GM23338 (cell line): ENCODE data around the gene SLC35B1. TPM values are rescaled to one million over a fixed set of nuclear protein-coding genes. Genes with fewer than 3 reads are reported as not detected.

ENCODE experiments used
- ATAC-seq: fragments of 200-7000 bp; cut with Tn5 transposase; 3 replicates; pipeline ENCODE4 v1.9.1; 2020
- DNase-seq: peaks from one replicate; pipeline ENCODE4 v3.0.0-alpha.2; 2015; ENCODE audit warnings: low spot score
- H2AFZ ChIP-seq: fragments of 200-600 bp; sonication (generic); 2 replicates; pipeline ENCODE4 v1.8.0; 2016; ENCODE audit warnings: antibody characterized with exemption, mild to moderate bottlenecking, moderate library complexity
- H3F3A ChIP-seq: fragments of 200-600 bp; sonication (generic); replicated peaks from 2 replicates; pipeline ENCODE4 v1.8.0; 2017; ENCODE audit warnings: antibody characterized with exemption, mixed run types, low read depth
- H3K27ac ChIP-seq: fragments of 200-600 bp; sonication (generic); 2 replicates; pipeline ENCODE4 v1.6.1; 2016; ENCODE audit warnings: low read depth
- H3K27me3 ChIP-seq: fragments of 200-600 bp; sonication (generic); 2 replicates; pipeline ENCODE4 v1.8.0; 2016; ENCODE audit warnings: mild to moderate bottlenecking, mixed run types, moderate library complexity; ENCODE audit not compliant: insufficient read depth
- H3K36me3 ChIP-seq: fragments of 200-600 bp; sonication (generic); 2 replicates; pipeline ENCODE4 v1.8.0; 2016; ENCODE audit warnings: mild to moderate bottlenecking; ENCODE audit not compliant: insufficient read depth
- H3K4me1 ChIP-seq: fragments of 200-600 bp; sonication (generic); 2 replicates; pipeline ENCODE4 v1.8.0; 2016; ENCODE audit warnings: mild to moderate bottlenecking, moderate library complexity; ENCODE audit not compliant: insufficient read depth
- H3K4me2 ChIP-seq: fragments of 200-600 bp; sonication (generic); 2 replicates; pipeline ENCODE4 v1.7.1; 2017; ENCODE audit warnings: mixed run types
- H3K4me3 ChIP-seq: fragments of 200-600 bp; sonication (generic); 2 replicates; pipeline ENCODE4 v1.6.1; 2016; ENCODE audit warnings: mixed run types
- H3K79me2 ChIP-seq: fragments of 200-600 bp; sonication (generic); replicated peaks from 2 replicates; pipeline ENCODE4 v1.8.0; 2017; ENCODE audit warnings: mild to moderate bottlenecking; ENCODE audit not compliant: insufficient read depth
- H3K9me2 ChIP-seq: fragments of 200-600 bp; sonication (generic); 2 replicates; pipeline ENCODE4 v1.8.0; 2017; ENCODE audit not compliant: insufficient read depth
- H4K20me1 ChIP-seq: fragments of 200-600 bp; sonication (generic); replicated peaks from 2 replicates; pipeline ENCODE4 v1.8.0; 2017; ENCODE audit warnings: mild to moderate bottlenecking; ENCODE audit not compliant: insufficient read depth
- H3K27ac Mint-ChIP-seq: 2 replicates; pipeline ENCODE4 v1.8.0; 2020; ENCODE audit warnings: inconsistent platforms, mild to moderate bottlenecking, moderate library complexity, mixed read lengths
- H3K27me3 Mint-ChIP-seq: 3 replicates; pipeline ENCODE4 v1.8.0; 2022; ENCODE audit warnings: low read depth, mild to moderate bottlenecking, moderate library complexity, mixed read lengths, inconsistent platforms; ENCODE audit not compliant: insufficient read depth, poor library complexity
- H3K36me3 Mint-ChIP-seq: 3 replicates; pipeline ENCODE4 v1.8.0; 2021; ENCODE audit warnings: low read depth, mild to moderate bottlenecking, inconsistent platforms, moderate library complexity, mixed read lengths
- H3K4me1 Mint-ChIP-seq: 3 replicates; pipeline ENCODE4 v1.8.0; 2020; ENCODE audit warnings: mild to moderate bottlenecking, inconsistent platforms, mixed read lengths
- H3K4me3 Mint-ChIP-seq: 3 replicates; pipeline ENCODE4 v1.8.0; 2021; ENCODE audit warnings: moderate library complexity, mild to moderate bottlenecking, inconsistent platforms, mixed read lengths
- H3K9me3 Mint-ChIP-seq: 3 replicates; pipeline ENCODE4 v1.8.0; 2020; ENCODE audit warnings: moderate library complexity, mild to moderate bottlenecking, inconsistent platforms, mixed read lengths
- CREB1 ChIP-seq: fragments of 250-450 bp; sonication (Bioruptor Pico); IDR thresholded peaks from 2 replicates; pipeline ENCODE4 v1.5.0; 2020; ENCODE audit warnings: low read depth, mild to moderate bottlenecking, moderate library complexity
- EZH2 ChIP-seq: fragments of 200-600 bp; sonication (generic); IDR thresholded peaks from one replicate; pipeline ENCODE4 v1.8.0; 2017; ENCODE audit warnings: antibody characterized with exemption, mild to moderate bottlenecking, low read depth; ENCODE audit not compliant: unreplicated experiment
- EZH2phosphoT487 ChIP-seq: fragments of 200-600 bp; sonication (generic); IDR thresholded peaks from one replicate; pipeline ENCODE4 v1.8.1; 2018; ENCODE audit warnings: antibody characterized with exemption; ENCODE audit not compliant: unreplicated experiment
- JUNB ChIP-seq: IDR thresholded peaks from one replicate; pipeline ENCODE4 v1.6.1; 2016; ENCODE audit warnings: antibody characterized with exemption; ENCODE audit not compliant: unreplicated experiment
- NANOG ChIP-seq: IDR thresholded peaks from 2 replicates; pipeline ENCODE4 v1.6.1; 2016; ENCODE audit warnings: antibody characterized with exemption, borderline replicate concordance
- POLR2AphosphoS5 ChIP-seq: IDR thresholded peaks from 2 replicates; pipeline ENCODE4 v1.6.1; 2016; ENCODE audit warnings: antibody characterized with exemption, low read depth
- STAT1 ChIP-seq: IDR thresholded peaks from one replicate; pipeline ENCODE4 v1.6.1; 2016; ENCODE audit warnings: antibody characterized with exemption; ENCODE audit not compliant: unreplicated experiment
- ZNF114 ChIP-seq: fragments of 250-450 bp; sonication (Bioruptor Pico); IDR thresholded peaks from 2 replicates; pipeline ENCODE4 v1.5.0; 2020; ENCODE audit warnings: mild to moderate bottlenecking, moderate library complexity
- ZNF331 ChIP-seq: fragments of 250-450 bp; sonication (Bioruptor Pico); IDR thresholded peaks from 2 replicates; pipeline ENCODE4 v1.5.0; 2020; ENCODE audit warnings: low read depth, mild to moderate bottlenecking, moderate library complexity
- polyA plus RNA-seq: library from polyadenylated mRNA; unstranded; fragments of >200 nt; fragmentation: Nextera tagmentation; extraction: Ambion mirVana; gene quantifications from 2 replicates; pipeline ENCODE4 v1.2.1, GENCODE V29; 2016
- total RNA-seq: library from RNA; depleted of rRNA; stranded (reverse); fragments of >200 nt; shearing (Covaris generic); gene quantifications from 2 replicates; pipeline ENCODE4 v1.2.3, GENCODE V29; 2014
- TF ChIP-seq, protein P1 (sequence below), 2 experiments: fragments of 200-600 bp in 1 of 2; sonication (generic) in 1 of 2; conservative IDR thresholded peaks; 2 replicates each; pipeline versions ENCODE4 v1.5.1 to v1.6.1; 2016 to 2017; ENCODE audit warnings: antibody characterized with exemption in 2 of 2, low read depth in 2 of 2, mild to moderate bottlenecking in 2 of 2, moderate library complexity in 1 of 2
- TF ChIP-seq, protein P2 (sequence below): IDR thresholded peaks from 2 replicates; pipeline ENCODE4 v1.6.1; 2016; ENCODE audit warnings: antibody characterized with exemption
- TF ChIP-seq, protein P3 (sequence below): IDR thresholded peaks from one replicate; pipeline ENCODE4 v1.6.1; 2018; ENCODE audit warnings: antibody characterized with exemption; ENCODE audit not compliant: unreplicated experiment

SLC35B1 gene
- total and polyA plus RNA-seq, 2 experiments from 2014 or later = 56.7 to 58.9 TPM

DNA sequence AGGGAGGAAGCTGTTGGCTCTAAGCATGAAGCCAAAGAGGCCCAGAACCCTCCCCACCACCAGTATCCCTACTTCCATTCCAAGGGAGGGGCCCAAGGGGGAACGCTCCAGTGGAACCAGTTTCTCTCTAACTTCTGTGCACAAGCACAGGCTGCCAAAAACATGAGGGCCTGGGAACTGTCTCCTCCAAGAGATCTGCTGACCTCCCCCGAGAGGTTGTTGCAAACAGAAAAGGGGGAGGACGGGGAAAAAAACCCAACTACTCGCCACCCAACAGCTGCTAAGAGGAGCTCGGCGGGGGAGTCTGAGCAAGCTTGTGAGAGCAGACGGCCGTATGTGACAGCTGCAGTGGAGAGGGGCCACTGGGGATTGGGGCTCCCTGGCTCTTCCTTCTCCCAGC, 15.7 kb upstream of the SLC35B1 start (continued):
- TF ChIP-seq, protein P1, sequence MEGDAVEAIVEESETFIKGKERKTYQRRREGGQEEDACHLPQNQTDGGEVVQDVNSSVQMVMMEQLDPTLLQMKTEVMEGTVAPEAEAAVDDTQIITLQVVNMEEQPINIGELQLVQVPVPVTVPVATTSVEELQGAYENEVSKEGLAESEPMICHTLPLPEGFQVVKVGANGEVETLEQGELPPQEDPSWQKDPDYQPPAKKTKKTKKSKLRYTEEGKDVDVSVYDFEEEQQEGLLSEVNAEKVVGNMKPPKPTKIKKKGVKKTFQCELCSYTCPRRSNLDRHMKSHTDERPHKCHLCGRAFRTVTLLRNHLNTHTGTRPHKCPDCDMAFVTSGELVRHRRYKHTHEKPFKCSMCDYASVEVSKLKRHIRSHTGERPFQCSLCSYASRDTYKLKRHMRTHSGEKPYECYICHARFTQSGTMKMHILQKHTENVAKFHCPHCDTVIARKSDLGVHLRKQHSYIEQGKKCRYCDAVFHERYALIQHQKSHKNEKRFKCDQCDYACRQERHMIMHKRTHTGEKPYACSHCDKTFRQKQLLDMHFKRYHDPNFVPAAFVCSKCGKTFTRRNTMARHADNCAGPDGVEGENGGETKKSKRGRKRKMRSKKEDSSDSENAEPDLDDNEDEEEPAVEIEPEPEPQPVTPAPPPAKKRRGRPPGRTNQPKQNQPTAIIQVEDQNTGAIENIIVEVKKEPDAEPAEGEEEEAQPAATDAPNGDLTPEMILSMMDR (conservative IDR thresholded peaks at IDR 0.05; ENCODE audit: low read depth in 2 of 2) = no peak
- TF ChIP-seq POLR2AphosphoS5 = no peak
- no peak for TF ChIP-seq EZH2phosphoT487

DNA sequence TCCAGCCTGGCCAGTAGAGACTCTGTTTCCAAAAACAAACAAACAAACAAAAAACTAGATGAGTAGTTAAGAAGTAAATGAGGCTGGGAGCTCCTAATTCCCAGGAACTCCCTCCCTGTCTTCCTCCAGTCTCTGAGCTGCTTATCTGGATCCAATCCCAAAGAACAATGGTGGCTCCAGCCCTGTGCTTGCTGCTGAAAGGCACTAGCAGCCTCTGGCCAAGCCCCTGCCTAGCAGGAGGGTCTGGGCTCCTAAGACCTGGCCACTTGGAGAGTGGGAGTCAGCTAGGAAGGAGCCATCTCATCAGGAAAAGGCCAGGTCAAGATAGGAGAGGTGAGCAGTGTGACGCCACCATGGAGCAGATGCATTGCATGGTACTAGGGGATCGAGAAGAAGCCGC, 14.3 kb upstream of the SLC35B1 start:
- Histone ChIP-seq H3K79me2 (peaks cover 16% of the 10 kb centered on the region), H3K9me2 (no peaks in the 10 kb centered on the region), H3K27me3 (no peaks in the 10 kb centered on the region), H3K4me3 (no peak overlapping the region), H3F3A (0 out of 2 replicates have a peak, but pooled peaks cover 3% of the 10 kb centered on the region), H4K20me1 (peaks cover 16% of the 10 kb centered on the region), H3K27ac (no peak overlapping the region), H3K4me1 (no peaks in the 10 kb centered on the region), H3K36me3 (peaks cover 13% of the 10 kb centered on the region), H2AFZ (no peak overlapping the region), H3K4me2 (no peak overlapping the region)
- peaks cover 4% of the 10 kb centered on the region; the same call in 2 of the 3 replicates for H3K4me1 Mint-ChIP-seq
- no peak overlapping the region for H3K4me3 Mint-ChIP-seq
- ATAC-seq (no peak), DNase-seq (no peak)
- H3K27me3 Mint-ChIP-seq = peaks cover 4% of the 10 kb centered on the region
- peaks cover 68% of the 10 kb centered on the region for H3K36me3 Mint-ChIP-seq
- no peak overlapping the region for H3K27ac Mint-ChIP-seq
- H3K9me3 Mint-ChIP-seq = no peaks in the 10 kb centered on the region; the same call in 2 of the 3 replicates
- TF ChIP-seq ZNF114 (CRISPR knock-in tag) (no peak), NANOG (no peak), CREB1 (CRISPR knock-in tag) (no peak), ZNF331 (CRISPR knock-in tag) (no peak), EZH2phosphoT487 (no peak), STAT1 (no peak), EZH2 (no peak), JUNB (no peak), POLR2AphosphoS5 (no peak)
- TF ChIP-seq, protein P1 (conservative IDR thresholded peaks at IDR 0.05; ENCODE audit: low read depth in 2 of 2) = no peak
- TF ChIP-seq, protein P2, sequence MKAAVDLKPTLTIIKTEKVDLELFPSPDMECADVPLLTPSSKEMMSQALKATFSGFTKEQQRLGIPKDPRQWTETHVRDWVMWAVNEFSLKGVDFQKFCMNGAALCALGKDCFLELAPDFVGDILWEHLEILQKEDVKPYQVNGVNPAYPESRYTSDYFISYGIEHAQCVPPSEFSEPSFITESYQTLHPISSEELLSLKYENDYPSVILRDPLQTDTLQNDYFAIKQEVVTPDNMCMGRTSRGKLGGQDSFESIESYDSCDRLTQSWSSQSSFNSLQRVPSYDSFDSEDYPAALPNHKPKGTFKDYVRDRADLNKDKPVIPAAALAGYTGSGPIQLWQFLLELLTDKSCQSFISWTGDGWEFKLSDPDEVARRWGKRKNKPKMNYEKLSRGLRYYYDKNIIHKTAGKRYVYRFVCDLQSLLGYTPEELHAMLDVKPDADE = no peak
- TF ChIP-seq, protein P3, sequence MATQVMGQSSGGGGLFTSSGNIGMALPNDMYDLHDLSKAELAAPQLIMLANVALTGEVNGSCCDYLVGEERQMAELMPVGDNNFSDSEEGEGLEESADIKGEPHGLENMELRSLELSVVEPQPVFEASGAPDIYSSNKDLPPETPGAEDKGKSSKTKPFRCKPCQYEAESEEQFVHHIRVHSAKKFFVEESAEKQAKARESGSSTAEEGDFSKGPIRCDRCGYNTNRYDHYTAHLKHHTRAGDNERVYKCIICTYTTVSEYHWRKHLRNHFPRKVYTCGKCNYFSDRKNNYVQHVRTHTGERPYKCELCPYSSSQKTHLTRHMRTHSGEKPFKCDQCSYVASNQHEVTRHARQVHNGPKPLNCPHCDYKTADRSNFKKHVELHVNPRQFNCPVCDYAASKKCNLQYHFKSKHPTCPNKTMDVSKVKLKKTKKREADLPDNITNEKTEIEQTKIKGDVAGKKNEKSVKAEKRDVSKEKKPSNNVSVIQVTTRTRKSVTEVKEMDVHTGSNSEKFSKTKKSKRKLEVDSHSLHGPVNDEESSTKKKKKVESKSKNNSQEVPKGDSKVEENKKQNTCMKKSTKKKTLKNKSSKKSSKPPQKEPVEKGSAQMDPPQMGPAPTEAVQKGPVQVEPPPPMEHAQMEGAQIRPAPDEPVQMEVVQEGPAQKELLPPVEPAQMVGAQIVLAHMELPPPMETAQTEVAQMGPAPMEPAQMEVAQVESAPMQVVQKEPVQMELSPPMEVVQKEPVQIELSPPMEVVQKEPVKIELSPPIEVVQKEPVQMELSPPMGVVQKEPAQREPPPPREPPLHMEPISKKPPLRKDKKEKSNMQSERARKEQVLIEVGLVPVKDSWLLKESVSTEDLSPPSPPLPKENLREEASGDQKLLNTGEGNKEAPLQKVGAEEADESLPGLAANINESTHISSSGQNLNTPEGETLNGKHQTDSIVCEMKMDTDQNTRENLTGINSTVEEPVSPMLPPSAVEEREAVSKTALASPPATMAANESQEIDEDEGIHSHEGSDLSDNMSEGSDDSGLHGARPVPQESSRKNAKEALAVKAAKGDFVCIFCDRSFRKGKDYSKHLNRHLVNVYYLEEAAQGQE = no peak
